Measurements from ENCODE around the gene AGER.
"Not testable (repeated sequence)": the region's sequence is repeated elsewhere in the genome, so short reads cannot be mapped to it uniquely, and the experiment has no call there.

Gene AGER

DNA sequence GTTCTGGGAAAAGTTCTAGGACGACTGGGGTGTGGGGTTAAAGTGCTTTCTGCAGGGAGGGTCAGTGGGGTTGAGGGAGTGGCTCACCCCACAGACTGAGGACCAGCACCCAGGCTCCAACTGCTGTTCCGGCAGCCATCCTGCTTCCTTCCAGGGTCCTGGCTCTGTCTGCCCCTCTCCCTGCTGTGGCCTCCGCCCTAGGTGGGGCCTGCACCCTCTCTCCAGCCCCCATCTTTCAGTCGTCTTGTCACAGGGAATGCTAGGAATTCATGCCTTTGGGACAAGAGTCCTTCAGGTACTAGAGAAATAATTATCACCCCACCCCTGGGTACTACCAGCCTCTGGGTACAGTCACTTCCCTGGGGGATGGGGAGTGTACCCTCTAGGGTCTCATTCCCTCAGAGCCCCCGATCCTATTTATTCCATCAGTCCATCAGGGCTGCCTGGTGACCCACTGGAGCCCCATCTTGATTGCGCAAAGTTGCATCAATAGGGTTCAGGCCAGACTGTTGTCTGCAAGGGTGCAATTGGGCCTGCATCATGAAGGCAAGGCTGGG lies at the start of gene AGER:
AGER (minus strand) TSS at position 170 of the 557 bp plus-strand sequence; CDS start at position 139, 31 bp downstream.
- no peak for DNase-seq

DNA sequence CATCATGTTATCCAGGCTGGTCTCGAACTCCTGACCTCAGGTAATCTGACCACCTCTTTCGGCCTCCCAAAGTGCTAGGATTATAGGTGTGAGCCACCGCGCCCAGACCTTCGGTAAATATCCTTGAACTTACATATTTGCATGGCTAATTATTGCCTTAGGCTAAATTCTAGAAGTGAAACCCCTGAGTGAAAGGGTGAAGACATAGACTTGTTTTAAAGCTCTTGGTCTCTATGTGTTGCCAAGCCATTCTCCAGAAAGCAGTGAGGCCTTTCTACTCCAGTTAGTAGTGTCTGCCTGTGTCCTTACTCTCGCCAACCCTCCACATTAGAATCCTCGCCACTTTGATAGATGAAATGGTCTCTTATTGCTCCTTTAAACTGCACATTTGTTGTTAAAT lies 42.4 kb upstream of the AGER start:
- no peak for DNase-seq

DNA sequence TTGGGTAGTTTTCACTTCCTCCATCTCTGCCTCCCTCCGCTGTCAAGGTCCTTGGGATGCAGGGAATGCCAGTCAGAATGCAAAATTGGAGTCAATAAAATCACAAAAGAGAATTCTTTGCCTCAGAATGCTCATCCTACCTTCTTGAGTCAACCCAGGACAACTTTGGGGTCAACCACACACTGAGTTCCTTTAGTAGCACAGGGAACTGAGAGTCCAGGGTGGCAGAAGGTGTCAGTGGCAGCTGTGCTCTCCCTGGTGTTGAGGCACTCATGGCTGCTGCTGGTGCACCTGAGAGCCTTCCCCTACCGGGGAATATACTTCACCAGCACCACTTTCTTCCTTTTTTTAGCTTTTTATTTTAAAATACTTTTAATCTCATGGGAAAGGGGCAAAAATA lies 40.6 kb upstream of the AGER start:
- no peak for DNase-seq

DNA sequence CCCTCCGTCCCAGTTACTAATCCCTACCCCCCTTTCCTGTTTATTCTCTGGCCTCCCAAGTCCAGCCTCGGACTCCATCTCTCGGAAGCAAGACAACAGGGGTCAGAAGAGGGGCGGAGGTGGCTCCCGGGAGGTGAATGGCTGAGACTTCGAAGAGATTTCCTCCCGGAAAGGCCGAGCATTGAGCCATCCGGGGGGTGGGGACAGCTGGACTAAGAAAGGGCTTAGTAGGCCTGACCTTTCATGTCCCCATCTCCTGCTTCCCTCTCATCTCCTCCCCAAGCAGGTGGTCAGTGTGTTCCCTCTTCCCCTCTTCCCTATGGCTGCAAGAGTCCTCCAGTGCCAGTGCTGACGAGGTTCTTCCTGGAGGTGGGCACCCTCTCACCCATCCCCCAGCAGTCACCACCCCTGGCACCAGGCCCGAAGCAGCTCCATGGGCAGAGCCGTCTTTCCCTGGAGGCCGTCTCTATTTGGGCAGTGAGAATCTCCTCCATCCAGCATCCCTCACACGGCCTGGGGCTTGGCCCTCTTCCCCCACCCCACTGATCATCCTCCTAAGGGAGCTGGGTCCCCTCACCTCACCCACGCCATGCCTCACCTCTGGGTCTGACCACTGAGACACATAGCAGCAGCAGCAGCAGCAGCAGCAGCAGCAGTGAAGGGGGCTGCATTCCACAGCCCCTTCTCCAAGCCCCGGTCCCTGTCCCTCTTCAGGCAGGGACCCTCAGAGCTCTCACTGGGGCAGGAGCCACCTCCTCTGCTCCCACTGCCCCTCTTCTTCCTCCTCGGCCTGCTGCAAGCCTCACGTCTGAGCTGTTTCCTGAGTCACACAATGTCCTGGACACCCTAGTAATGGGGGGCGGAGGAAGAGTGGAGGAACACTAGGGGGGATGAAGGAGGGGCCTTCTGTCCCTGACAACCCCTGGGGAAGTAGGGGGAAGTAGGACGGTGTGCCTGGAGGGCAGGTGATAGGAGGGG lies 39.5 kb upstream of the AGER start, which contains the start of gene NOTCH4:
NOTCH4 (minus strand) TSS at position 810 of the 978 bp plus-strand sequence; CDS start at position 671, 139 bp downstream.
- no peak for DNase-seq

DNA sequence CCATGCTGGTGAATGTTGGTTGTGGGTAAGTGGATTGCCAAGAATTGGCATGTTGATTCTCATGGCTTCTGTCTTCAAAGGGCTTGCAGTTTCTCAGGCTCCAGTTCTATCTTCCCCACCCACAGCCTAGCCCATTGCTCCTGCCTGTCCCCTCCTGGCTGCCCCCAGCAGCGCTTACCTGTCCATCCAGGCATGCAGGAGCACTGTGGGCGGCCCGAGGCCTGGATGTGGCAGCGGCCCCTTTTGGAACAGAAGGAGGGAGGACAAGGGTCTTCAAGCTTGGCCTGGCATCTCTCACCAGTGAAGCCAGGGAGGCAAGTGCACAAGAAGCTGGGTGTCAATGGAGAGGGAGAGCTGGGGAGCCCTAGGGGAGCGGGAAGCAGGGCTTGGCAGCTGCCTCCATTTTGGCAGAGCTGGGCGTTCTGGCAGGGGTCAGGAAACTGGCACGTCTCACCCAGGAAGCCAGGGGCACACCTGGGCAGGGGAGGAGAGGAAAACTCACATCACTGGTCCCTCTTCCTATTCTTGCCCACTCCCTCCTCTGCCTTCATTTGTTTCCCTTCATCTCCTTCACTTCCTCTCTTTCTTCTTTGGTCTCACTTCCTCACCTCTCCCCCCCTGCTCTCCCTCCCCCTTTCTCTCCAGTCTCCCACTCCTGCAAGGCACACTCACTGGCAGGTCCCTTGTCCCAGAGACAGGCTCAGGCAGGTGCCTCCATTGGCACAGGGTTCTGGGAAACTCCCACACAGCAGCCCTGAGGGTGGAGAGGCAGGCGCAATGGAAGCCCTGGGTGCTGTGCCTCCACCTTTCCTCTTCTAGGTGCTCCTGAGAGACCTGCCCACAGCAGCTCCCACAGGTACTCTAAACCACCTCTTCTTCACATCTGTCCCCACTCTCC lies 38.5 kb upstream of the AGER start:
- no peak for DNase-seq

DNA sequence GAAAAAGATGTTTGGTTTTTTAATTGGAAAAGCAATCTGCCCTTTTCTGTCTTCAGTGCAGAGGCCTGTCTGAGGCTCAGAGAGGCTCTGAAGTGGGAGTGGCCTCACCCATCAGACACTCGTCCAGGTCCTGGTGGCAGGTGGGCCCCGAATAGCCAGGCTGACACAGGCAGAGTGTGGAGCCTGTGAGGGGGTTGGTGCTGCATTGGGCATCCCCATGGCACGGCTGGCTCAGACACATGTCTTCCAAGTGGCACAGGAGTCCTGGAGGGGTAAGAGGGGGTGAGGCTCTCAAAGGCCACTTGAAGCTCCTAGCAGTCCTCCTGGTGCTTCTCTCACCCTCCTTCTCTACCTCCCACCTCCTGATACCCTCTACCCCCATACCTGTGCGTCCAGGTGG lies 36.0 kb upstream of the AGER start:
- no peak for DNase-seq

DNA sequence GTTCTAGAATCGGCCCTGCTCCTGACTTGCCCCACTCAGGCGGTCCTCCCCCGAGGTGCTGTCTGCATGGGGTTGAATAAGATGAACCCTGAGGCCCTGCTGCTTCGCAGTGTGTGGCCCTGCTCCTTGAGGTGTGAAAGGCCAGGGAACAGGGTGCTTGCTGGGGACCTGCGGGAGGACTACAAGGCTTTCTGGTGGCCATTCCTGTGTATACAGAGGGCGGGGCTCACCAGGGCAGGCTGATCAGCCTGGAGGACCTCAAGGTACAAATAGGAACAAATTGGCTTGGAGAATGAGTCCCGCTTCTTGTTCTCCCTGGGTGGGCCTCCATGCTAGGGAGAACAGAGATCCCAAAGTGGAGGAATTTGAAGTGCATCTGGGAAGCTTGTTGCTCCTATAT lies 34.1 kb upstream of the AGER start:
- DNase-seq = no peak

DNA sequence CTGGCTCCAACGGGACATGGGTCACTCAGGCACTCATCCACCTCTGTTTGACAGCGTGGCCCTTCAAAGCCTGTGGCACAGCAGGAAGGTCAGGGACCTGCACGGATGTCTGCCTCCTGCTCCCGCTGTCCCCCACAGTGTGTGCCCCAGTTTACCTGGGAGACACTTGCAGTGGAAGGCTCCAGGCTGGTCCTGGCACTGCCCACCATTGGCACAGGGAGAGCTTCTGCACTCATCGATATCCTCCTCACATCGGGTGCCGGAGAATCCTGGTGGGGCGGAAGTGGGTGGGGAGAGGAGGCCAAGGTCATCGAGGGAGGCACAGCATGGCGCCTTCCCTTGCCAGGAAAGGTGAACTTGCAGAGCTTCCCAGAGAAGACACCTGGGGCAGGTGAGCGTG lies 32.9 kb upstream of the AGER start:
- DNase-seq = no peak

DNA sequence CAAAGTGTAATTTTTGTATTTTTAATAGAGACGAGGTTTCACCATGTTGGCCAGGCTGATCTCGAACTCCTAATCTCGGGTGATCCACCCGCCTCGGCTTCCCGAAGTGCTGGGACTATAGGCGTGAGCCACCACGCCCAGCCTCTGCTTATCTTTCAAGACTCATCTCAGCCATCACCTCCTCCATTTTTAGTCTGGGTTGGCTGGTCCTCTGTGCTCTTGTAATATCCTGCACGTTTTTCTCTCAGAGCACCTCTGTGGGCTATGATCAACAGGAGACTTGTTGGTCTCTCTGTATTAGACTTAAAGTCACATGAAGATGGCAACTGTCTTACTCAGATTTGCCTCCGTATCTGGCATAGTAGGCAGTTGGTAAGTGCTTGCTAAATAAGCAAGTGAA lies 32.2 kb upstream of the AGER start:
- no peak for DNase-seq

DNA sequence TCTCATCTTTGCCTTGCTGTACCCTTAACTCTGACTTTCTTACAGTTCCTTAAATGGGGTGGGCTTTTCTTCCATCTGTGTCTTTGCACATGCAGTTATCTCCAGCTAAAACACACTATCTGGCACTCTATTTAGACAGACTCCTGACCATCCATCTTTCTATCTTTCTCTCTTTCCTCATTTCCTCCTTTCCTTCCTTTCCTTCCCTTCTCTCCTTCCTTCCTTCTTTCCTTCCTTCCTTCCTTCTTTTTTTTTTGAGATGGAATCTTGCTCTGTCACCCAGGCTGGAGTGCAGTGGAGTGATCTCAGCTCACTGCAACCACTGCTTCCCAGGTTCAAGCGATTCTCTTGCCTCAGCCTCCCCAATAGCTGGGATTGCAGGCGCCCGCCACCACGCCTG lies 31.6 kb upstream of the AGER start:
- DNase-seq = no peak

DNA sequence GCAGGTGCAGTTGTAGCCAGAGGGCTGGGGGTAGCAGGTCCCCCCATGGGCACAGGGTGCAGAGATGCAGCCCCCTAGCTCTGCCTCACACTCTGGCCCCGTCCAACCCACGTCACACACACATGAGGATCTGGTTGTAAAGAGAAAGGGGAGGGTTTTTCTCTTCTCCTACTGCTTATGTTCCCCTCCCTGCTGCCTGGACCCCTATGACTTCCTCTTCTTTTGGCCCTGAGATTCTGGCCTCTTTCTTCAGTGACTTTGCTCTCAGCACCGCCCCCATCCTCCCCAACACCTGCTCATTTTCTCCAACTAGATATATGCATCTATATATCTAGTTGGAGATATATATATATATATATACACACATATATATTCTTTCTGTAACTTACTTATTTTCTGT lies 30.1 kb upstream of the AGER start:
- no peak for DNase-seq

DNA sequence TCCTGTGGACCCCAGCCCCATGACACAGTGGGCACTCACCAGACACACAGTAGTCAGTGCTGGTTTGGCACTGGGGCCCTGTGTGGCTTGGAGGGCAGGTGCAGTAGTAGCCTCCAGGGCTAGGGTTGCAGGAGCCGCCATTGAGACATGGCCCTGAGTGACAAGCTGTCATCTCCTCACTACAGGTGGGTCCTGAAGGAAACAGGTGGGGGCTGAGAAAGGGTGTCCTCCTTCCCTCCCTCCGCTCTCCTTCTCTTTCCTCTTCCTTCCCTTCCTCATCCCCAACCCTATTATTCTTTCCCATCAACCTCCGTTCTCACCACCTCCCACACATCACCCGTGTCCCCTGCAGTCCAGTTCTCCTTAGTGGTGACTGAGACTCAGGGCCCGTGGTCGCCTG lies 29.6 kb upstream of the AGER start:
- DNase-seq = no peak

DNA sequence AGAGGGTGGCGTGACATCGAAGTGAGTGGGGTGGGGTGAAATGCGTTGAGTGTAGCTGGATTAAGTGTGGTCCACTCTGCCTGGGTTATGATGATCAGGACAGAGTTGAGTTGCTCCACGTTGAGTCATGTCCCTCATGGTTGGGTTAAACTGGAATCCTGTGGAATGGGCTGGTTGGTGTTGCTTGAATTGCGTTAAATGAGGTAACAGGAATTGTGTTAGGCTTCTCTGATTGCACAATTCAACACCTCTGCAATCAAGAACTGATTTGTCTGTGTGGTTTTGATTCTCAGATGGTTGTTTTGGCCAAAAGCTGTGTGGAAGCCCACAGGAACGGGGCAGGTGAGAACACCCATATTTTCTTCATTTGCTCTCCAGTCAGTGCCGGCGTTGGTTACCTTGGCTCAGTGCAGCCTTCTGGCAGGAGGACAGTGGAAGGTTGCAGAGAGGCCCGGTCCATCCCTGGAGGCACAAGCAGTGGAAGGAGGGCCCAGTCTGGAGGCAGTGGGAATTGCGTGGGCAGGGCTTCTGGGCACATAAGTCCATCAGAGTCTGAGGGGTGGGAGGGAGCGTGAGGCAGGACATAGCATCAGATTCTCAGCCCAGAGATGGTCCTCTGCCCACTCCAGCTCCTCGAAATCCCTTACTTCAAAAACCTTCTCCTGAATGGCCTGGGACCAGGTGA lies 28.2 kb upstream of the AGER start:
- no peak for DNase-seq

DNA sequence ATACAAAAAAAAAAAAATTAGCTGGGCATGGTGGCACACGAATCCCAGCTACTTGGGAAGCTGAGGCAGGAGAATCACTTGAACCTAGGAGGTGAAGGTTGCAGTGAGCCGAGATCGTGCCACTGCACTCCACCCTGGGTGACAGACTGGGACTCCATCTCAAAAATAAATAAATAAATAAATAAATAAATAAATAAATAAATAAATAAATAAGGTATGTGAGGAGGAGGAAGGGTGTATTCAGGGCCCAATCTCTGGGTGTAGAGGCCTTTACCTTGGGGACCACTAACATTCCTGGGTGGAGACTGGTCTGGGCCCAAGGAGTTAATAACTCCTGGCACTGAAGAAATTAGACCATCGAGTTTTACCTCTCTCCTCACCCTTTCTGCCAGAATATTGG lies 27.4 kb upstream of the AGER start:
- not testable (repeated sequence) for DNase-seq

DNA sequence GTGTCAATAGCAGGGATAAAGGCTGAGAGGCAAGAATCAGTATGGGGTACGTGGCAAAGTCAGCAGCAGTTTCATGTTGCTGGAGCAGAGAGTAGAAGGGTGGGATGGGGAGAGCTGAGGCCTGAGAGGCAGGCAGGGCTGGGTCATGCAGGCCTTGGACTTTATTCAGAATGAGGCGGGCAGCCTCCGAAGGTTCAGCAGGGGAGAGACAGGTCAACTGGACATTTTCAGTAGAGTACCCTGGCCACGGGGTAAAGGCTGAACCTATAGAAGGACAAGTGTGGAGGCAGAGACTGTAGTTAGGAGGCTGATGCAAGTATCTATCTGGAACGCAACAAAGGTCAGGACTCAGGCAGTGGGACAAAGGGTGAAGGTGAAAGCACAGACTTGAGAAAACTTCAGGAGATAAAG lies 26.1 kb upstream of the AGER start:
- no peak for DNase-seq

DNA sequence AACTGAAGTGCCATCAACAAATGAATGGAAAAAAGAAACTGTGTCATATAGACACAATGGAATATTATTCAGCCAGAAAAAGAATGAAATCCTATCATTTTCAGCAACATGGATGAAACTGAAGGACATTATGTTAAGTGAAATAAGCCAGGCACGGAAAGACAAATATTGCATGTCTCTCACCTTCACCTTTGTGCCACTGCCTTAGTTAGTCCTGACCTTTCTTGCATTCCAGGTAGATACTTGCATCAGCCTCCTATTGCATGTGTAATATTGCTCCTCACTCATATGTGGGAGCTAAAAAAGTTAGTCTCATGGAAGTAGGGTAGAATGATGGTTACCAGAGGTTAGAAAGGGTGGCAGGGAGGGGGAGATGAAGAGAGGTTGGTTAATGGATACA lies 24.9 kb upstream of the AGER start:
- no peak for DNase-seq

DNA sequence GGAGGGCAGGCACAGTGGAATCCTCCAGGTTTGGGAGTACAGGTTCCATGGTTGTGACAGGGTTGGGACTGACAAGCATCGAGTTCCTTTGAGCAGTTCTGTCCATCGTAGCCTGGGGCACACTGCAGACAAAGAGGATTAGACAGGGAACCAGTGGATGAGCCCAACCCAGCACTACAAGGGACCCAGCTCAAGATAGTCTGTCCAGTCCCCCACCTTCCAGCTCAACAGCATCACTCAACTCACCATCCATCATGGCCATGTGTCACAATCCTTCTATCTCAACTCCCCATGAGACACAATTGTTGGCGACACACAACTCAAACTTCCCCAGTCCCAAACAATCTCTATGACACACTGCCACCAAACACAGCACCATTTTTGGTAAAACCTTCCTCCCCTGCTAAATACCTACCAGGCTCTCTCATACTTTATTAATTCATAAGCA lies 20.2 kb upstream of the AGER start:
- no peak for DNase-seq

DNA sequence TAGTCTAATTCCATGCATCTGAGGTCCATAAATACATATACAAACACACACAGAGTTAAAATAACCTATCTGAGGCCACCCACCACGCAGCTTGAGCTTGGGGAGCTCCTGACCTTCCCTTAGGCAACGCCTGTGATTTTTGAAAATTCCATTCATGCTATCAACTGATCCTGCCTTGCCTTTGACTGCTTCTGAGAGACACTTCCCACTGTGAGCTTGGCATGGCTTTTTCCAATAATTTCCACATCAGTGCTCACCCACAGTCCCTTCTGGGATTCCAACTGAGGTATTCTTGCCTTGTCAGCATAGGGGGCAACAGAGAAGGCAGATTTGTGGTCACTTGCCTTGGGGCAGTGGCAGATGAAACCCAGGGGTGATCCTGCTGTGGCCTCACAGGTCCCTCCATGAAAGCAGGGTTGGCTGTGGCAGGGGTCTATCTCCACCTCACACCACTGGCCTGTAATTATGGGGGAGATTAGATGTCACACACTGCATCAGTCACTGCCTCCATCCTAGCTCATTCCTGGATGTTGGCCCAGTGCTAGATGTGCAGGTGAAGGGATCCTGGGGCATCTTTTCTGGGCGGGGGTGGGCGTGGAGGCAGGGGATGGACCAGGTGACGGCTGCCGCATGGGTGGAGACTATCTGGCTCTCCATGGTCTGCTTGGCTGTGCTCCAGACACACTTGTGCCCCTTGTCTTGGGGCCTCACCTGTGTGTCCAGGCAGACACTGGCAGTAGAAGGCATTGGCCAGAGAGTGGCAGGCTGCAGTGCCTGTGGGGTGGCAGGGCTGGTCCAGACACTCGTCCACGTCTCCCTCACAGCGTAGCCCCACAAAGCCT lies 19.6 kb upstream of the AGER start:
- no peak for DNase-seq

DNA sequence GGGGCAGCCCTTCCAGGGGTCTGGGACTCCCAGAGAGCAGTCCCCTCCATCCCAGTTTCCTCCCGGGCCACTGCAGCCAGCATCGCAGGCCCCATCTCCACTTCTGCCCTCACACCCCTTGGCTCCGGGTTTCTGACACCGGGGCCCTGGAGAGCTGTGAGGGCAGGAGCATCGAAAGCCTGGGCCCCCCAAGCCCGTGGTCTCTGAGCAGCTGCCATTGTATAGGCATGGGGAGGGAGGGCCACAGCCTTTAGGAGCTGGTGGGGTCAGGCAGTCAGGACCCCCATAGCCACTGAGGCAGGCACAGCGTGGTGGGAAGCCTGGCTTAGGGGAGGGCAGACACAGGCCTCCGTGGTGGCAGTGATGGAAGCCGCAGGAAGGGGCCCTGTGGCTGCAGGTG lies 18.1 kb upstream of the AGER start:
- no peak for DNase-seq

DNA sequence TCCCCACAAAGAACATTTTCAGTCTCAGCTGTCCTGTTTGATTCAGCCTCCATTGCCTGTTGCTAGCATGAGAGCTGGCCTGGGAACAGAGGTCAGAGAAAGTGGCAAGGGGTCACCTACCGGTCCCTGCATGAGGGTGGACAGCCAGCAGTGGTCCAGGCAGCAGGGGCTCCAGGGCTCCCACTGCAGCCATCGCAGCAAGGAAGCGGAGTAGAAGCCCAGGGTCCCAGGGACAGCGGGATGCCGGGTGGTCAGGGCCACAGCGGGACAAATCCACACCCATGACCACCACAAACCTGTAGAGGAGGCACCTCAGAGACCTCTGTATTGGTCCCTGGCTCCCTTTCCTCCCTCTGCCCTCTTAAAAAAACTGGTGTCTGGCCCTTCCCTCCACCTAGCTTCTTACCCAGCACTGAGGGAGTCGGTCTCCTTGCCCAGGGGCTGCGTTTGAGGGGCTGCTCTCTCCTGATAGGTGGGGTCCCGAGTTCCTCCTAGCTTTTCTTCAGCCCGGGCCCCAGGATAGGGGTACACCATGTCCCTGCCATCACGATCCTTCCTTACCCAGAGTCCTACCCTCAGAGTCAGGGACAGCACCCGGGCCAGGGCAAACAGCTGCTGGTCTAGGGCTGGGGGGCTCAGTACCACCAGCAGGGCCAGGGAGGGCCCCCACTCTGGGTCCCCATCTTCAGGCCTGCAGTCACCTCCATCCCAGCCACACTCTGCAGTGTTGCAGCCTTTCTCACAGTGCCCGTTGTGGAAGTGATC lies 16.8 kb upstream of the AGER start:
- no peak for DNase-seq

DNA sequence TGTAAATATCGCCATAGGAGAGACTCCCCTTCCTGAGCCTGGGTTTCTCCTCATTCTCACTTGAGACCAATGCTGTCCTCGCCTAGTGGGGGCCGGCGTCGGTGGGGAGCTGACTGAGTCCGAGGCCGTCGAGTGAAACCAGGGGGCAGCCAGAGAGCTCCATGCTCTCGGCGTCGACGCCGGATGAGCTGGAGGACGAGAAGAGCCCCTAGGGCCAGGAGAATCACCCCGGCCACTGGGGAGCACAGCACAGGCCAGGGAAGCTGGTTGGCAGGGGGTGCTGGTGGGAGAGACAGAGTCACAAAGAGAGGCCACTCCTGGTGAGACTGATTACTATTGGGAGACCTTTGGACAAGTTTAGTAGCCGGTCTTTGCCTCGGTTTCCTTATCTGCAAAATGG lies 14.8 kb upstream of the AGER start:
- DNase-seq = no peak
